SK-MEL-5 (cell line): ENCODE results near the gene MISP. TPM values are rescaled to one million over a fixed set of nuclear protein-coding genes. Genes with fewer than 3 reads are reported as not detected.
A peak's percentile ranks its signal among the peaks of the same experiment; 100 is the strongest.
"Not testable (repeated sequence)": the region's sequence is repeated elsewhere in the genome, so short reads cannot be mapped to it uniquely, and the experiment has no call there.

Source experiments
- DNase-seq: peaks from one replicate; pipeline ENCODE4 v3.0.0-alpha.2; 2016; ENCODE audit warnings: low read depth, low spot score
- in situ Hi-C: cut with HindIII; loops from 2 replicates; pipeline ENCODE4 v1.10.0; 2016; ENCODE audit warnings: low sequenced_read_pairs, high pct_unique_total_duplicates, low pct_unique_long_range_greater_than_20kb
- polyA plus RNA-seq, 2 experiments: library from polyadenylated mRNA; depleted of rRNA; stranded (reverse); fragments of >200 nt; gene quantifications; 2 replicates each; pipeline ENCODE4 v1.2.3, GENCODE V29; 2015
- total RNA-seq: library from RNA; depleted of rRNA; stranded (reverse); fragments of >200 nt; shearing (Covaris generic); gene quantifications from 2 replicates; pipeline ENCODE4 v1.2.3, GENCODE V29; 2014; rRNA removed

MISP gene
- not detected in 2 replicates for total RNA-seq
- polyA plus RNA-seq (2015; cell fraction: cytosol; rRNA removed): not detected in 2 replicates
- not detected in 2 replicates for polyA plus RNA-seq (2015; cell fraction: nucleus; rRNA removed)

DNA sequence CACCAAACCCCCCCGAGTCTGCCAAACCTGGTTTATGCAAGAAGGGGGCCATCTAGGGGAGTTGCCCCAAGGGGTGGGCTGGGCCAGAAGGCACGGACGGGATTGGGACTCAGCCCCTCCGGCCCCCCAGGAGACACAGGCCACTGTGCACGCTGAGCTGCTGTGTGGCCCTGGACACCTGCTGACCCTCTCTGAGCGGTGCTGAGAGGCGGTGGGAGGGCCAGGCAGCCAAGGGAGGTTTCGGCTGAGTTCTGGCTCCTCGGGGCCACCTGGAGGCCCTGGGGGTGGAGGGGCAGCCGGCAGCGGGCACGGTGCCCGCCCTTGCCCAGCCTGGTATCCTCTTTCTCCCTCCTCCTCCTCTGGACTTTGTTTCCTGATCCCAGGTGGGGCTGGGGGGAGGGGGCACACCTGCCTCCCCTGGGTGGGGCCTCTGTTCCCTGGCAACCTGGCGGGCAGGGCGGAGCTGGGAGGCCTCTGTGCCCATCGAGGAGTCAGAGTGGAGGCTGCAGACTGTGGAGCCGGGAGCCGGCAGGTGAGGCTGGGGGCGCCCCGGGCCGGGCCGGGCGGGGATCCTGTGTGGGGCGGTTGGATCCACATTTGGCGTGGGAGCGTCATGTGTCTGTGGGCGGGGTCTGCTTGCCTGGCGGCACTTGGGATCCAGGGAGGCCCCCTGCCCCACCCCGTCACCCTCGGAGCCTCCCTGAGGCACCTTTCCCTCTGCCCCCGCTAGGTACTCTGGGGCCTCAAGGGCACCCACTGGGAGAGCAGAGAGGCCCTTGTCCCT is at the start of gene MISP:
TSS of gene MISP (plus strand) at position 473 of the 784 bp plus-strand sequence. CDS start 5,835 bp downstream, outside the sequence.
- no peak for DNase-seq
- in situ Hi-C loops: no loop called here

DNA sequence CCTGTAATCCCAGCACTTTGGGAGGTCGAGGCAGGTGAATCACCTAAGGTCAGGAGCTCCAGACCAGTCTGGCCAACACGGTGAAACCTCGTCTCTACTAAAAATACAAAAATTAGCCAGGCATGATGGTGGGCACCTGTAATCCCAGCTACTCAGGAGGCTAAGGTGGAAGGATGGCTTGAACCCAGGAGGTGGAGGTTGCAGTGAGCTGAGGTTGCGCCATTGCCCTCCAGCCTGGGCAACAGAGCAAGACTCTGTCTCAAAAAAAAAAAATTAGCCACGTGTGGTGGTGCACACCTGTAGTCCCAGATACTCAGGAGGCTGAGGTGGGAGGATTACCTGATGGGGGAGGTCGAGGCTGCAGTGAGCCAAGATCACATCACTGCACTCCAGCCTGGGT is 48.1 kb upstream of the MISP start:
- DNase-seq, in situ Hi-C loops: not testable (repeated sequence)

- in situ Hi-C loops: no loop called here
- no peak for DNase-seq
Measured at GRCh38 chr19:703329-703650, 47.6 kb upstream of the MISP start.

- in situ Hi-C loops: no loop called here
- peak; percentile 57 for DNase-seq
Measured at GRCh38 chr19:703651-704446, 47.1 kb upstream of the MISP start.

- in situ Hi-C loops: no loop called here
- DNase-seq: no peak
Measured at GRCh38 chr19:704447-704741, 46.5 kb upstream of the MISP start.

GRCh38 chr19:708154-709143 is 42.5 kb upstream of the MISP start, which contains the start of gene PALM:
Gene PALM, plus strand, starts transcription at chr19:708935. Its CDS starts 212 bp downstream, at chr19:709147.
- in situ Hi-C loops: no loop called here
- peak; percentile 17 for DNase-seq

GRCh38 chr19:709196-709964 is 41.5 kb upstream of the MISP start:
- DNase-seq: no peak
- in situ Hi-C loops: no loop called here

DNA sequence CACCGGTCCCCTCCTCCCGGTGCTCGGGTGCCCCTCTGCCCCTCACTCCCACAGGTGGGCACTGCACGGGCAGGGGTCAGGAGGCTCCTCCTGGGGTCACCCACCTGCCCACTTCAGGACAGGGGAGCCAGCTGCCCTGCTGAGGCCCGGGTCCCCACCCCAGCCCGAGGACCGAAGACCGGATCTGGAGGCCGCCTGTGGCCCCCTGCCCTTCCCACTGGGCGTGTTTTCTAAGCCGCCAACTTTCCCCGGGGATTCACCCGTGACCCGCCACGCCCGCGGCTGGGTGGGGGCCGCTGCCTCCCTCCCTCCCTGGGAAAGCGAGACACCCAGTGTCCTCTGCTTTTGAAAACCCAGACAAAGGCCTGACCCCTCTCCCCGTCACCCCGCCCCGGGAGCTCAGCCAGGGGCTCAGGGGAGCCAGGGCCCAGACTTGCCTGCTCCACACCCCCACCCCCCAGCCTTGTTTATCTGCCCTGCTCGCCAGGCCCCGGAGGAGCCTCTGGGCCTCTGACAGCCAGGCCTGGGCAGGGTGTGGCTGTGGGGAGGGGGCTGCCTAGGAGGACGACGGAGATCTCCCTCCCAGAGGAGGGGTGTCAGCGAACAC is 40.8 kb upstream of the MISP start:
- in situ Hi-C loops: no loop called here
- DNase-seq: no peak

DNA sequence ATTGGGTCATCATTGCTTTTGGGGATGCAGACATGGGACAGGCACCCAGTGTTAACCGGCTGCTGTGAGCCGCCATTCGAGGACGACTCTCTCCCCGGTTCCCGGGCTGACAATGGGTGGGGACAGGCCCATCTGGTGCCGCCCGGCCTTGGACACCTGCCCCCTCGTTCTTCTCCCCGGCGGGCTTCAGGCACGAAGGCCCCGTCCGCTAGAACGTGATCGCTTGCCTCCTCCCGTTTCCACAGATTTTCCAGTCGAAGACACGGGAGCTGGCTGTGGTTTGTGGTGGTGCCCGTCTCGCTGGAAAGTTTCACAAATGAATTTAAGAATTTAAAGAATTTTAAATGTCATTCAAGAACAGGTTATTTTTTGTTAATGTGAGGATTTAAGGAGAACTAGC is 40.1 kb upstream of the MISP start:
- DNase-seq: no peak
- in situ Hi-C loops: no loop called here

GRCh38 chr19:711254-711653 is 39.7 kb upstream of the MISP start:
- in situ Hi-C loops: no loop called here
- DNase-seq: no peak

DNA sequence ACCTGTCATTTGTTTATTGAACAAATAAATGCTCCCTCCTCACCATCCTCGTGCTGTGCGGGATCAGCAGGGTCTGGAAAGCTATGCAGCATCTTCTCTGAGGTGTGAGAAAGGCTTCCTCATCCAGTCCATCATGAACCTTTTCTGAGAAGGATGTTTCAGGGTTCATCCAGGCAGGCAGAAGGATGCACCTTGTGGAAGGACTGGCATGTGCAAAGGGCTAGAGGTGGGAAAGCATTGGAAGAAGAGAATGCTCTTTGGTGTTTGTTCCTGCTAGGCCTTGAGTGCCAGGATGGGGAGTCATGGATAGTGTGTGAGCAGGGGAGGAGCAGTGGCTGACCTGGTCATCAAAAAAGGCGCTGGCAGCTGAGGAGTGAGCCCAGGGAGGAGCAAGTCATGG is 35.6 kb upstream of the MISP start:
- in situ Hi-C loops: no loop called here

GRCh38 chr19:718251-718951 is 32.5 kb upstream of the MISP start:
- no peak for DNase-seq
- in situ Hi-C loops: no loop called here

More for the DNA sequence above, 35.6 kb upstream of the MISP start:
- no peak for DNase-seq

GRCh38 chr19:718991-719512 is 31.9 kb upstream of the MISP start:
- DNase-seq: no peak
- in situ Hi-C loops: no loop called here

- DNase-seq: no peak
- in situ Hi-C loops: no loop called here
Measured at GRCh38 chr19:719636-720344, 31.1 kb upstream of the MISP start.

DNA sequence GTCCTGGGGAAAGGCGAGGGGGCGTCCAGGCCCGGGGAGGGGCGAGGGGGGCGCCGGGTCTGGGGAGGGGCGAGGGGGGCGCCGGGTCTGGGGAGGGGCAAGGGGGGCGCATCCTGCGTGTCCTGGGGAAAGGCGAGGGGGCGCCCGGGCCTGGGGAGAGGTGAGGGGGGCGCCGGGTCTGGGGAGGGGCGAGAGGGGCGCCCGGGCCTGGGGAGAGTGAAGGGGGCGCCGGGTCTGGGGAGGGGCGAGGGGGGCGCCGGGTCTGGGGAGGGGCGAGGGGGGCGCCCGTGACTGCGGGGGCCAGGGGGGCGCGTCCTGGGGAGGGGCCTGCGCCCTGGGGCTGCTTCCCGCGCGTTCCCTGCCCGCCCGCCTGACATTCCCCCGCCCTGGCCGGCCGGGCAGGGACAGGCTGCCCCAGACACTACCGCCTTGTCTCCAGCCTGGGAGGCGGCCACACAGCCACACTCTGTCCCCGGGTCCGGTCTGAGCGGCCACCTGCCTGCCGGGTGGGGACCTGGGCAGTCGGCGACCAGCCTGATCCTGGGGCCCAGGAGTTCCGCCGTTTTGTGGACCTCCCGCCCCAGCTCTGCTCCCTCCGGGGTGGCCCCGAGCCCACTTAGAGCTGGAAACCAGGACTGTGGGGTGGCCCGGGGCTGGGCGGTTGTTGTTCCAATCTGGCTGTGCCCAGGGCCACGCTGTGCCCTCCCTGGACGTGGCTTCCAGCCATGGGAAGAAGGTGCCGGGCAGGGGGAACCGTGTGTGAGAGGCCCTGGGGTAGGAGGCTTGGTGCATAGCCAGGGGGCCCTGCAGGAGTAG is 30.4 kb upstream of the MISP start:
- DNase-seq: no peak
- in situ Hi-C loops: no loop called here
